Osteocyte (in vitro differentiated cells): ENCODE measurements around the gene NT5C1A. TPM values are rescaled to one million over a fixed set of nuclear protein-coding genes. Genes with fewer than 3 reads are reported as not detected.

Experiments
- DNase-seq: peaks from one replicate; pipeline ENCODE4 v3.0.0; 2021; ENCODE audit warnings: mixed read lengths; ENCODE audit not compliant: unreplicated experiment; ENCODE audit errors: extremely low spot score
- H3K27ac Mint-ChIP-seq: one replicate; pipeline ENCODE4 v1.8.0; 2021; ENCODE audit warnings: mild to moderate bottlenecking, mixed read lengths; ENCODE audit not compliant: unreplicated experiment
- H3K27me3 Mint-ChIP-seq: one replicate; pipeline ENCODE4 v1.8.0; 2021; ENCODE audit warnings: mixed read lengths; ENCODE audit not compliant: unreplicated experiment
- H3K36me3 Mint-ChIP-seq: one replicate; pipeline ENCODE4 v1.8.0; 2021; ENCODE audit warnings: mixed read lengths; ENCODE audit not compliant: unreplicated experiment
- H3K4me1 Mint-ChIP-seq: one replicate; pipeline ENCODE4 v1.8.0; 2021; ENCODE audit warnings: mixed read lengths; ENCODE audit not compliant: unreplicated experiment
- H3K4me3 Mint-ChIP-seq: one replicate; pipeline ENCODE4 v1.8.0; 2021; ENCODE audit warnings: mild to moderate bottlenecking, moderate library complexity, mixed read lengths; ENCODE audit not compliant: unreplicated experiment
- H3K9me3 Mint-ChIP-seq: one replicate; pipeline ENCODE4 v1.8.0; 2021; ENCODE audit warnings: mixed read lengths; ENCODE audit not compliant: unreplicated experiment
- CTCF ChIP-seq: fragments of 200-600 bp; sonication (generic); IDR thresholded peaks from 2 replicates; pipeline ENCODE4 v1.5.0; 2021; ENCODE audit warnings: antibody characterized with exemption, mild to moderate bottlenecking, moderate library complexity
- total RNA-seq: library from RNA; stranded (reverse); gene quantifications from 2 replicates; pipeline ENCODE4 v1.2.1, GENCODE V29; 2021

The NT5C1A gene
- total RNA-seq, 1 donor from 2014 or later, result not detected

- Mint-ChIP-seq H3K27ac (no peak overlapping the region), H3K4me3 (no peak overlapping the region), H3K27me3 (peaks cover 77% of the 10 kb centered on the region)
Observed at GRCh38 chr1:39694026-39694425, 22.1 kb upstream of the NT5C1A start.

GRCh38 chr1:39692152-39693074 is 20.5 kb upstream of the NT5C1A start:
- no peak for DNase-seq
- no peak overlapping the region for H3K27ac Mint-ChIP-seq
- peak overlapping the region; percentile 40 for H3K4me3 Mint-ChIP-seq
- H3K27me3 Mint-ChIP-seq, result peaks cover 78% of the 10 kb centered on the region
- peaks cover 16% of the 10 kb centered on the region for H3K4me1 Mint-ChIP-seq
- H3K9me3 Mint-ChIP-seq, result no peaks in the 10 kb centered on the region
- no peaks in the 10 kb centered on the region for H3K36me3 Mint-ChIP-seq
- TF ChIP-seq CTCF, result no peak

More at GRCh38 chr1:39694026-39694425, 22.1 kb upstream of the NT5C1A start:
- peaks cover 16% of the 10 kb centered on the region for H3K4me1 Mint-ChIP-seq
- TF ChIP-seq CTCF, result no peak
- no peak for DNase-seq
- H3K9me3 Mint-ChIP-seq, result no peaks in the 10 kb centered on the region
- no peaks in the 10 kb centered on the region for H3K36me3 Mint-ChIP-seq

GRCh38 chr1:39691383-39692151 is 19.7 kb upstream of the NT5C1A start, which contains the start of gene HPCAL4:
TSS of gene HPCAL4 (minus strand) at chr1:39691433. CDS start at chr1:39684603, 6,830 bp downstream.
- H3K4me3 Mint-ChIP-seq, result peak within 1 kb of the TSS; percentile 40
- no peaks in the 10 kb centered on the region for H3K9me3 Mint-ChIP-seq
- peaks cover 78% of the 10 kb centered on the region for H3K27me3 Mint-ChIP-seq
- H3K4me1 Mint-ChIP-seq, result peaks cover 16% of the 10 kb centered on the region
- TF ChIP-seq CTCF, result no peak
- H3K36me3 Mint-ChIP-seq, result no peaks in the 10 kb centered on the region
- no peak within 1 kb of the TSS for H3K27ac Mint-ChIP-seq
- DNase-seq, result peak; percentile 94

- no peak for DNase-seq
- peaks cover 81% of the 10 kb centered on the region for H3K27me3 Mint-ChIP-seq
- no peaks in the 10 kb centered on the region for H3K36me3 Mint-ChIP-seq
- H3K27ac Mint-ChIP-seq, result no peak overlapping the region
- no peak for TF ChIP-seq CTCF
- peak overlapping the region; percentile 26 for H3K4me3 Mint-ChIP-seq
- no peaks in the 10 kb centered on the region for H3K9me3 Mint-ChIP-seq
- H3K4me1 Mint-ChIP-seq, result peaks cover 16% of the 10 kb centered on the region
Observed at GRCh38 chr1:39690794-39691382, 19.0 kb upstream of the NT5C1A start.
